ENCODE results near the gene POU2AF2. TPM values are rescaled to one million over a fixed set of nuclear protein-coding genes. Genes with fewer than 3 reads are reported as not detected.
"Not testable (repeated sequence)": the region's sequence is repeated elsewhere in the genome, so short reads cannot be mapped to it uniquely, and the experiment has no call there.

POU2AF2 gene
- total RNA-seq, 1 donor, result not detected

GRCh38 chr11:111269146-111269868 lies 23.8 kb downstream of the POU2AF2 start:
- TF ChIP-seq, protein P1, sequence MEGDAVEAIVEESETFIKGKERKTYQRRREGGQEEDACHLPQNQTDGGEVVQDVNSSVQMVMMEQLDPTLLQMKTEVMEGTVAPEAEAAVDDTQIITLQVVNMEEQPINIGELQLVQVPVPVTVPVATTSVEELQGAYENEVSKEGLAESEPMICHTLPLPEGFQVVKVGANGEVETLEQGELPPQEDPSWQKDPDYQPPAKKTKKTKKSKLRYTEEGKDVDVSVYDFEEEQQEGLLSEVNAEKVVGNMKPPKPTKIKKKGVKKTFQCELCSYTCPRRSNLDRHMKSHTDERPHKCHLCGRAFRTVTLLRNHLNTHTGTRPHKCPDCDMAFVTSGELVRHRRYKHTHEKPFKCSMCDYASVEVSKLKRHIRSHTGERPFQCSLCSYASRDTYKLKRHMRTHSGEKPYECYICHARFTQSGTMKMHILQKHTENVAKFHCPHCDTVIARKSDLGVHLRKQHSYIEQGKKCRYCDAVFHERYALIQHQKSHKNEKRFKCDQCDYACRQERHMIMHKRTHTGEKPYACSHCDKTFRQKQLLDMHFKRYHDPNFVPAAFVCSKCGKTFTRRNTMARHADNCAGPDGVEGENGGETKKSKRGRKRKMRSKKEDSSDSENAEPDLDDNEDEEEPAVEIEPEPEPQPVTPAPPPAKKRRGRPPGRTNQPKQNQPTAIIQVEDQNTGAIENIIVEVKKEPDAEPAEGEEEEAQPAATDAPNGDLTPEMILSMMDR (IDR thresholded peaks at IDR 0.05; ENCODE audit: insufficient read depth, low read depth, low read length), result no peak
- DNase-seq (ENCODE audit: low read depth), result peak; percentile 5
- H3K4me3 ChIP-seq (ENCODE audit: low read depth, low read length), result no peak overlapping the region

DNA sequence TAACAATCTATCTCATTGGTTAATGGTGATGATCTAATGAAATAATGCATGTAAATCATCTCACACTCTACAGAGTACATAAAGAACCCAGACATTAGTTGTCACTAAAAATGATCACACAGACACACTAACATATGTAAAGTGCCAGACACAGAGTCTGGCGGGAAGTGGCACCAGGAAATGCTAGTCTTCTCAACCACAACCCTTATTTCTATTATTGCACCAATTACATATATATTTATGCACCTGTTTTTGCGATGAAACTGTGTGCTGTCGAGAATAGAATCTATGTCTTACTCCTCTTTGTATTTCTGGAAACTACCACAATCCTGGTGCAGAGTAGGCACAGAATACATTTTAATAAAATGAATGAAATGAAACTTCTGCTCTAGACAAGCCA lies 26.9 kb downstream of the POU2AF2 start:
- TF ChIP-seq, protein P1 (IDR thresholded peaks at IDR 0.05; ENCODE audit: insufficient read depth, low read depth, low read length), result no peak
- DNase-seq (ENCODE audit: low read depth), result no peak
- no peak overlapping the region for H3K4me3 ChIP-seq (ENCODE audit: low read depth, low read length)

DNA sequence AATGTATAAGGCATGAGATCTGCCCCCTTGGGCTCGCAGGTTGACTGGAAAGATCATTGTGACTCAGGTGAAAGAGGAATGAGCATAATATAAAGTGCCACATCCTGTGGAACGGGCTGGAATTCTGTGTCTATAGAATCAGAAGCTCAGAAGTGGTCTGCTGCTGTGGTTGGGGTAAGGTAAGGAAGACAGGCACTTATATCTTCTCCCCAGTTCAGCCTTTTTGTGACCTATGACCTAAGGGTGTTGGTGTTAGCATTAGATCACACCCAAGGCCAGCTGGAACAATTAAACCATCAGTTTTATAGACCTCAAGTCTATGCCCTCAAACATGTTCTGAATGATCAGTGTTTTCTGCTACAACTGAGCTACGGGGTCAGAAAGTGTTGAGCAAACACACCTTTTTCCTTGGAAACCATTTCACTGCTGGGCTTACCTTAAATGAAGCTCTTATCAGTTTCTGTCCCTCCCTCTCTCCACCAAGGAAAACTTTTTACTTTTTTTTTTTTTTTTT lies 37.1 kb downstream of the POU2AF2 start:
- no peak for DNase-seq (ENCODE audit: low read depth)
- H3K4me3 ChIP-seq (ENCODE audit: low read depth, low read length), result no peak overlapping the region
- TF ChIP-seq, protein P1 (IDR thresholded peaks at IDR 0.05; ENCODE audit: insufficient read depth, low read depth, low read length), result no peak

DNA sequence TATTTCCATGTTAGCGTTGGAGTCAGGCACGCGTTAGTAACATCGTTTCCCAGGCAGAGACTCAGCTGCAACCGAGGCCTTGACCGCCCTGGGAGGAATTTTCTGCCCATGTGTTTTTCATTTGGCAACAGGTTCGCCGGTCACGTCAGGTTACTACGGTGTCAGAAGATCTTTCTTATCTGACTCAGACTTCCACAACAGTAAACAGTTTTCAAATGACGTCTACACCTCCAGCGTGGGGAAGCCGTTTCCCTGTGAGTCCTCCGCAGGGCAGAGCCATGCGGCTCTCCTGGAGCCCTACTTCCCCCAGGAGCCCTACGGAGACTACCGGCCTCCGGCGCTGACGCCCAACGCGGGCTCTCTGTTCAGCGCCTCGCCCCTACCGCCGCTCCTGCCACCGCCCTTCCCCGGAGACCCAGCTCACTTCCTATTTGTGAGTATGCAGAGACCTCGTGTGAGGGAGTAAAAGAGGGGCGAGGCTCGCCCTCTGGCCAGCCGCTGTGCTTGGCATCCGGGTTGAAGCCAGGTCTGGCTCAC lies 38.5 kb downstream of the POU2AF2 start:
- TF ChIP-seq, protein P1 (IDR thresholded peaks at IDR 0.05; ENCODE audit: insufficient read depth, low read depth, low read length), result no peak
- peak; percentile 82 for DNase-seq (ENCODE audit: low read depth)
- no peak overlapping the region for H3K4me3 ChIP-seq (ENCODE audit: low read depth, low read length)

DNA sequence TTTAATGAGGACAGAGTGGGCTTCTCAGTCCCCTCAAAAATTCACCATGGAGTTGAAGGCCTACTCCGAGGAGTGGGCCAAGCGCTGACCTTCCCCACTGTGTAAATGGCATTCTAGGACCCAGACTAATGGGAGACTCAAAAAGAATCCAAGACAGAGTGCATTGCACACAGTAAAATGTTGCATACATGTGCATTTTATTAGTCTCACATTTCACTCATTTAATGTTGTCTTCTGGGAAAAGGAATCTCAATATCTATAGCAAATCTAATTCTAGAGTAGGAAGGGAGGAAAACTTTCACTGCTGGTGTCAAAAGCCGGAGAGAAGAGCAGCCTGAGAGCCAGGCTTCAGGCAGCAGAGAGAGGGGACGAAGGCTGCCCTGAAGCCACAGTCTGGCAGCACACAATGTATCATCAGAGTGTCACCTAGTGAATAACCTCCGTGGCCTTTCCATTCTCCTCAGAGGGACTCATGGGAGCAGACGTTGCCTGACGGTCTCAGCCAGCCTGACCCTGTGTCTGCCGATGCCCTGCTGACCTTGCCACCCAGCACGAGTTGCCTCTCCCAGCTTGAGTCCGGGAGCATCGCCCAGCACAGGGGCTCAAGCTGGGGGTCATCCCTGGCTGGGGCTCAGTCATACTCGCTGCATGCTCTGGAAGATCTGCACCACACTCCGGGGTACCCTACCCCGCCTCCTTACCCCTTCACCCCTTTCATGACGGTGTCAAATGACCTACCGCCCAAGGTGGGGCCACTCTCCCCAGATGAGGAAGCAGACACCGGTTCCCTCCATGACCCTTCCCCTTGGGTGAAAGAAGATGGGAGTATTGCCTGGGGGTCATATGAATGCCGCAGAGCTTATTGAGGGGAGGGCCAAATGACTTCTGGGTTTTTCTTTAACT lies 39.9 kb downstream of the POU2AF2 start:
- DNase-seq (ENCODE audit: low read depth), result peak; percentile 8
- no peak overlapping the region for H3K4me3 ChIP-seq (ENCODE audit: low read depth, low read length)
- TF ChIP-seq, protein P1 (IDR thresholded peaks at IDR 0.05; ENCODE audit: insufficient read depth, low read depth, low read length), result no peak

DNA sequence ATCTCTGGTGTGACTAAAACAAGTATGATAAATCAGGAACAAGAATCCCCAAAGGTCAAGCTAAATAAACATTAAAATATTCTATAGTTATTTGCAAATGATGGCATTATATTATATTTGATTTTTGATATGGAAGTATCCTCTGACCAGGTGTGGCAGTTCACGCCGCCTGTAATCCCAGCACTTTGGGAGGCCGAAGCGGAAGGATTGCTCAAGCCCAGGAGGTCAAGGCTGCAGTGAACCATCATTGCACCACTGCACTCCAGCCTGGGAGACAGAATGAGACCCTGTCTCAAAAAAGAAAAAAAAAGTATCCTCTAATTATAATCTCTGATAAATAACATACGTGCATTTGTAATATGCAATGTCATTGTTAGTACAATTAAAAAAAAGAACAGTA lies 46.2 kb downstream of the POU2AF2 start:
- TF ChIP-seq, protein P1 (IDR thresholded peaks at IDR 0.05; ENCODE audit: insufficient read depth, low read depth, low read length), result no peak
- no peak overlapping the region for H3K4me3 ChIP-seq (ENCODE audit: low read depth, low read length)
- no peak for DNase-seq (ENCODE audit: low read depth)

DNA sequence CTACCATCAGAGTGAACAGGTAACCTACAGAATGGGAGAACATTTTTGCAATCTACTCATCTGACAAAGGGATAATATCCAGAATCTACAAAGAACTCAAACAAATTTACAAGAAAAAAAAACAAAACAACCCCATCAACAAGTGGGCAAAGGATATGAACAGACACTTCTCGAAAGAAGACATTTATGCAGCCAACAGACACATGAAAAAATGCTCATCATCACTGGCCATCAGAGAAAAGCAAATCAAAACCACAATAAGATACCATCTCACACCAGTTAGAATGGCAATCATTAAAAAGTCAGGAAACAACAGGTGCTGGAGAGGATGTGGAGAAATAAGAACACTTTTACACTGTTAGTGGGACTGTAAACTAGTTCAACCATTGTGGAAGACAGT lies 46.9 kb downstream of the POU2AF2 start:
- not testable (repeated sequence) for DNase-seq (ENCODE audit: low read depth)

More for the DNA sequence above, 46.9 kb downstream of the POU2AF2 start:
- H3K4me3 ChIP-seq (ENCODE audit: low read depth, low read length), result not testable (repeated sequence)

Measured in fibroblast of villous mesenchyme (primary cell).